Fibroblast of peridontal ligament (primary cell): ENCODE results near the gene GFRAL.
A peak's percentile ranks its signal among the peaks of the same experiment; 100 is the strongest.
"Not testable (repeated sequence)": the region's sequence is repeated elsewhere in the genome, so short reads cannot be mapped to it uniquely, and the experiment has no call there.

Source experiments
- DNase-seq: peaks from one replicate; pipeline ENCODE4 v3.0.0-alpha.2; 2010; ENCODE audit errors: extremely low read depth

The GFRAL gene

GRCh38 chr6:55327169-55327568 is at the start of gene GFRAL:
TSS of gene GFRAL (plus strand) at chr6:55327469. CDS start at chr6:55327555, 86 bp downstream.
- no peak for DNase-seq

- DNase-seq: no peak
Measured at GRCh38 chr6:55277646-55278045, 49.6 kb upstream of the GFRAL start.

GRCh38 chr6:55281215-55281614 is 46.1 kb upstream of the GFRAL start:
- no peak for DNase-seq

GRCh38 chr6:55282115-55282514 is 45.2 kb upstream of the GFRAL start:
- no peak for DNase-seq

- DNase-seq: no peak
Measured at GRCh38 chr6:55286824-55287223, 40.4 kb upstream of the GFRAL start.

GRCh38 chr6:55290736-55291135 is 36.5 kb upstream of the GFRAL start:
- no peak for DNase-seq

- DNase-seq: peak; percentile 42
Measured at GRCh38 chr6:55293116-55293515, 34.2 kb upstream of the GFRAL start.

GRCh38 chr6:55297214-55297613 is 30.1 kb upstream of the GFRAL start:
- DNase-seq: not testable (repeated sequence)

- no peak for DNase-seq
Measured at GRCh38 chr6:55299286-55299985, 27.8 kb upstream of the GFRAL start.

- DNase-seq: no peak
Measured at GRCh38 chr6:55304747-55305146, 22.5 kb upstream of the GFRAL start.

- DNase-seq: no peak
Measured at GRCh38 chr6:55319961-55320695, 7.1 kb upstream of the GFRAL start.

GRCh38 chr6:55320696-55321086 is 6.6 kb upstream of the GFRAL start:
- no peak for DNase-seq

- no peak for DNase-seq
Measured at GRCh38 chr6:55377150-55377549, 49.9 kb downstream of the GFRAL start.

- no peak for DNase-seq
Measured at GRCh38 chr6:55379471-55379870, 52.2 kb downstream of the GFRAL start.

GRCh38 chr6:55379895-55380294 is 52.6 kb downstream of the GFRAL start:
- DNase-seq: no peak

- DNase-seq: no peak
Measured at GRCh38 chr6:55388211-55388610, 60.9 kb downstream of the GFRAL start.

GRCh38 chr6:55395871-55396270 is 68.6 kb downstream of the GFRAL start:
- DNase-seq: no peak

- no peak for DNase-seq
Measured at GRCh38 chr6:55397986-55398385, 70.7 kb downstream of the GFRAL start.

- peak; percentile 5 for DNase-seq
Measured at GRCh38 chr6:55399351-55399750, 72.1 kb downstream of the GFRAL start.

GRCh38 chr6:55405474-55406235 is 78.4 kb downstream of the GFRAL start:
- peak; percentile 4 for DNase-seq

- no peak for DNase-seq
Measured at GRCh38 chr6:55410674-55411073, 83.4 kb downstream of the GFRAL start.

GRCh38 chr6:55423933-55424332 is 96.7 kb downstream of the GFRAL start:
- no peak for DNase-seq
